SK-N-SH (cell line): ENCODE data around the gene UBXN6. TPM values are rescaled to one million over a fixed set of nuclear protein-coding genes. Genes with fewer than 3 reads are reported as not detected.

ENCODE experiments used
- CTCF ChIA-PET: fragments of 300-600, 350-600 bp; formaldehyde crosslinking; extraction: SDS; loops from one replicate; lab custom pipeline; 2021; lab: Yijun Ruan, JAX
- POLR2A ChIA-PET: fragments of 350-600 bp; sonication (Branson Sonifier 250); formaldehyde crosslinking; extraction: SDS; loops from one replicate; lab custom pipeline; 2020; ENCODE audit warnings: antibody characterized with exemption, inconsistent platforms; lab: Yijun Ruan, JAX
- DNase-seq: peaks from one replicate; pipeline ENCODE4 v3.0.0; 2012
- H2AFZ ChIP-seq: fragments of 200-600 bp; sonication (generic); 2 replicates; pipeline ENCODE4 v1.8.1; 2016; ENCODE audit warnings: antibody characterized with exemption, mild to moderate bottlenecking, low read depth
- H3F3A ChIP-seq: fragments of 200-600 bp; sonication (generic); replicated peaks from 2 replicates; pipeline ENCODE3; 2016; ENCODE audit warnings: antibody characterized with exemption, mild to moderate bottlenecking; ENCODE audit not compliant: insufficient read depth
- H3K27ac ChIP-seq, 2 experiments: fragments of 200-500 bp in 1 of 2; fragments of 200-600 bp in 1 of 2; sonication (Bioruptor generic) in 1 of 2; sonication (generic), shearing (Covaris generic) in 1 of 2; 2 replicates each; pipeline versions ENCODE4 v1.5.1 to v1.6.1; 2014 to 2016; ENCODE audit warnings: low read depth in 2 of 2, inconsistent platforms in 1 of 2, low read length in 1 of 2, mild to moderate bottlenecking in 1 of 2, mixed read lengths in 1 of 2
- H3K27me3 ChIP-seq: fragments of 200-600 bp; sonication (generic), shearing (Covaris generic); 2 replicates; pipeline ENCODE4 v1.6.1; 2016; ENCODE audit warnings: mixed run types; ENCODE audit not compliant: insufficient read depth
- H3K36me3 ChIP-seq, 2 experiments: fragments of 200-500 bp in 1 of 2; fragments of 200-600 bp in 1 of 2; sonication (Bioruptor generic) in 1 of 2; sonication (generic) in 1 of 2; replicated peaks in 1 of 2; 2 replicates each; pipeline versions ENCODE3 to v1.5.1; 2014 to 2016; ENCODE audit warnings: low read length in 1 of 2, mild to moderate bottlenecking in 1 of 2; ENCODE audit not compliant: insufficient read depth in 2 of 2, control insufficient read depth in 1 of 2
- H3K4me1 ChIP-seq, 2 experiments: fragments of 200-500 bp in 1 of 2; fragments of 200-600 bp in 1 of 2; sonication (Bioruptor generic) in 1 of 2; sonication (generic), shearing (Covaris generic) in 1 of 2; 2 replicates each; pipeline versions ENCODE4 v1.5.1 to v1.6.1; 2014 to 2016; ENCODE audit warnings: low read depth in 1 of 2, low read length in 1 of 2, mixed run types in 1 of 2; ENCODE audit not compliant: insufficient read depth in 2 of 2, control insufficient read depth in 1 of 2
- H3K4me2 ChIP-seq: fragments of 200-600 bp; sonication (generic), shearing (Covaris generic); 2 replicates; pipeline ENCODE4 v1.6.1; 2017; ENCODE audit warnings: mixed run types
- H3K4me3 ChIP-seq, 2 experiments: fragments of 200-500 bp in 1 of 2; fragments of 200-600 bp in 1 of 2; sonication (Bioruptor generic) in 1 of 2; sonication (generic), shearing (Covaris generic) in 1 of 2; 2 replicates each; pipeline versions ENCODE4 v1.5.1 to v1.8.1; 2014 to 2016; ENCODE audit warnings: low read depth in 2 of 2, inconsistent platforms in 1 of 2, low read length in 1 of 2, mild to moderate bottlenecking in 1 of 2, mixed read lengths in 1 of 2, moderate library complexity in 1 of 2
- H3K79me2 ChIP-seq: fragments of 200-600 bp; sonication (generic); 2 replicates; pipeline ENCODE4 v1.8.1; 2017; ENCODE audit warnings: mild to moderate bottlenecking; ENCODE audit not compliant: insufficient read depth
- H3K9ac ChIP-seq: fragments of 200-600 bp; sonication (generic); 2 replicates; pipeline ENCODE4 v1.6.1; 2017; ENCODE audit warnings: mixed run types
- H3K9me2 ChIP-seq: fragments of 200-600 bp; sonication (generic); 2 replicates; pipeline ENCODE4 v1.6.1; 2017; ENCODE audit warnings: mixed run types
- H3K9me3 ChIP-seq: fragments of 200-600 bp; sonication (generic); 2 replicates; pipeline ENCODE4 v1.6.1; 2017; ENCODE audit warnings: mixed run types, mild to moderate bottlenecking, moderate library complexity
- H4K20me1 ChIP-seq: fragments of 200-600 bp; sonication (generic); 2 replicates; pipeline ENCODE4 v1.6.1; 2017; ENCODE audit warnings: mild to moderate bottlenecking, mixed run types; ENCODE audit not compliant: insufficient read depth
- CHD2 ChIP-seq: fragments of 150-350 bp; IDR thresholded peaks from 2 replicates; pipeline ENCODE4 v1.6.1; 2018; ENCODE audit warnings: low read length; ENCODE audit not compliant: partially characterized antibody
- EP300 ChIP-seq, 2 experiments: IDR thresholded peaks; 2 replicates each; pipeline versions ENCODE4 v1.4.0 to v1.6.1; 2012; ENCODE audit warnings: borderline replicate concordance in 1 of 2, low read depth in 1 of 2, low read length in 1 of 2
- FOSL2 ChIP-seq: IDR thresholded peaks from 2 replicates; pipeline ENCODE4 v1.4.0; 2012; ENCODE audit warnings: low read depth, mild to moderate bottlenecking, moderate library complexity, borderline replicate concordance
- FOXJ3 ChIP-seq: sonication (generic); formaldehyde crosslinking; IDR thresholded peaks from 2 replicates; pipeline ENCODE4 v1.5.1; 2020; ENCODE audit warnings: mild to moderate bottlenecking, missing genetic modification reagents
- FOXM1 ChIP-seq: IDR thresholded peaks from 2 replicates; pipeline ENCODE4 v1.4.0; 2012; ENCODE audit warnings: low read depth, mild to moderate bottlenecking
- GABPA ChIP-seq: IDR thresholded peaks from 2 replicates; pipeline ENCODE4 v1.4.0; 2012; ENCODE audit warnings: low read depth, mild to moderate bottlenecking
- GATA2 ChIP-seq: sonication (generic); formaldehyde crosslinking; IDR thresholded peaks from 2 replicates; pipeline ENCODE4 v1.5.0; 2020; ENCODE audit warnings: mild to moderate bottlenecking, missing genetic modification reagents
- MAX ChIP-seq: IDR thresholded peaks from 2 replicates; pipeline ENCODE4 v1.4.0; 2012; ENCODE audit warnings: low read depth
- NRF1 ChIP-seq: IDR thresholded peaks from 2 replicates; pipeline ENCODE4 v1.6.1; 2012; ENCODE audit warnings: low read depth, mild to moderate bottlenecking, low read length
- RXRA ChIP-seq: IDR thresholded peaks from 2 replicates; pipeline ENCODE4 v1.4.0; 2012; ENCODE audit warnings: low read depth, mild to moderate bottlenecking, borderline replicate concordance
- SIN3A ChIP-seq: IDR thresholded peaks from 2 replicates; pipeline ENCODE4 v1.6.1; 2012; ENCODE audit warnings: low read depth, mild to moderate bottlenecking, low read length, moderate library complexity, borderline replicate concordance
- TAF1 ChIP-seq: IDR thresholded peaks from 2 replicates; pipeline ENCODE4 v1.6.1; 2012; ENCODE audit warnings: low read depth, mild to moderate bottlenecking, low read length, moderate library complexity, borderline replicate concordance
- TCF12 ChIP-seq: IDR thresholded peaks from 2 replicates; pipeline ENCODE4 v1.4.0; 2012
- USF2 ChIP-seq: fragments of 150-350 bp; IDR thresholded peaks from 2 replicates; pipeline ENCODE4 v1.6.1; 2017; ENCODE audit warnings: antibody characterized with exemption, low read length, low read depth, borderline replicate concordance
- ZBTB33 ChIP-seq: IDR thresholded peaks from 2 replicates; pipeline ENCODE4 v1.4.0; 2012; ENCODE audit warnings: low read depth, borderline replicate concordance
- WGBS: methylation state at CpG from one replicate; pipeline ENCODE4 v1.1.6; 2017; ENCODE audit warnings: low lambda C conversion rate; 5-methylcytosine and 5-hydroxymethylcytosine counted together
- polyA plus RNA-seq, 3 experiments: library from polyadenylated mRNA; depleted of rRNA; stranded (reverse); fragments of >200 nt; gene quantifications; 2 replicates each; pipeline ENCODE4 v1.2.3, GENCODE V29; 2012

The UBXN6 gene
- polyA plus RNA-seq, 1 of the 3 experiments (the other 2 are of a cell fraction), result 110 TPM

GRCh38 chr19:4500841-4501591 lies 43.4 kb upstream of the UBXN6 start:
- H3K79me2 ChIP-seq, result no peaks in the 10 kb centered on the region
- no peak overlapping the region for H3K27ac ChIP-seq
- H3K4me2 ChIP-seq, result no peak overlapping the region
- 92% methylated on average over 23 of the region's 29 CpGs for WGBS
- H3K9me2 ChIP-seq, result no peaks in the 10 kb centered on the region
- no peak overlapping the region for H2AFZ ChIP-seq
- no peaks in the 10 kb centered on the region for H3K9me3 ChIP-seq
- H3K4me3 ChIP-seq, result no peak overlapping the region
- H3K4me1 ChIP-seq, result no peaks in the 10 kb centered on the region
- H3K9ac ChIP-seq, result no peak overlapping the region
- CTCF ChIA-PET, result interaction anchor here (4.1 kb wide), 1 partner anchor 23 kb away, joined by 24 read pairs; no protein-coding TSS in a partner anchor
- peaks cover 4 to 59% of the 10 kb centered on the region in 2 experiments for H3K36me3 ChIP-seq
- DNase-seq, result no peak
- no peaks in the 10 kb centered on the region for H4K20me1 ChIP-seq
- peaks cover 3% of the 10 kb centered on the region for H3F3A ChIP-seq
- POLR2A ChIA-PET, result interaction anchor here (0.7 kb wide), 1 partner anchor 1912 kb away, joined by 3 read pairs; no protein-coding TSS in a partner anchor
- no peaks in the 10 kb centered on the region for H3K27me3 ChIP-seq
- no peak for TF ChIP-seq FOXJ3 (CRISPR knock-in tag)
- no peak for TF ChIP-seq FOSL2
- no peak for TF ChIP-seq GATA2 (CRISPR knock-in tag)
- TF ChIP-seq TAF1, result no peak
- TF ChIP-seq FOXM1, result no peak
- TF ChIP-seq TCF12, result no peak
- no peak for TF ChIP-seq USF2
- no peak for TF ChIP-seq EP300 (IDR thresholded peaks at IDR 0.05; ENCODE audit: borderline replicate concordance in 1 of 2, low read depth in 1 of 2, low read length in 1 of 2)
- TF ChIP-seq ZBTB33, result no peak
- TF ChIP-seq RXRA, result no peak
- TF ChIP-seq CHD2, result no peak
- TF ChIP-seq MAX, result no peak
- no peak for TF ChIP-seq NRF1
- TF ChIP-seq GABPA, result no peak
- no peak for TF ChIP-seq SIN3A
